NT2/D1 (cell line): ENCODE data around the gene KIF21B.

Experiments used
- SUZ12 ChIP-seq: IDR thresholded peaks from 2 replicates; pipeline ENCODE4 v1.6.1; 2011; ENCODE audit not compliant: insufficient read length, insufficient read depth; ENCODE audit errors: extremely low read depth
- YY1 ChIP-seq: IDR thresholded peaks from 2 replicates; pipeline ENCODE4 v1.6.1; 2011; ENCODE audit not compliant: insufficient read length, insufficient read depth
- ZNF274 ChIP-seq: IDR thresholded peaks from 2 replicates; pipeline ENCODE4 v1.6.1; 2011; ENCODE audit warnings: mild to moderate bottlenecking, low read depth, low read length

DNA sequence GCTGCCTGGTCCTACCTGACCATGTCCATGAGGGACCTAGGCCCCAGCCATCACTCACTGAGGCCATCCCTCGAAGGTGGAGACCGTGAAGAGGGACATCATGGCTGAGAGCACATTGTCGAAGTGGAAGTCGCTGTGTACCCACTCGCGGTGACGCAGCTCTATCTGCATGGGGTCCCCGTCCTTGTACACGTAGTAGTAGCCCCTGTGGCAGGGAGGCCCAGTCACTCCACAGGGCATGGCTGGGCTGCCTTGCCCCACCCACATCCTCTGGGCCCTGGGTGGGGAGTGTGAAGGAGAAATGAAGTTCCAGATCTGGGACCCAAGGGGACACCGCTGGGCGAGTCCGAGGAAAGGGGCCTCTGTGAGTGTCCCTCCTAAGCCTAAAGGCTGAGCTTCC, 38.4 kb upstream of the KIF21B start:
- TF ChIP-seq YY1 = no peak
- no peak for TF ChIP-seq ZNF274
- TF ChIP-seq SUZ12 = no peak
